Astrocyte of the spinal cord (primary cell): ENCODE data around the gene CPNE9.

Source experiments
- DNase-seq: peaks from one replicate; pipeline ENCODE4 v3.0.0; 2011; ENCODE audit warnings: low read depth, low spot score
- H3K4me3 ChIP-seq: 2 replicates; pipeline ENCODE4 v1.5.1; 2011; ENCODE audit warnings: low read depth, mild to moderate bottlenecking, low read length, moderate library complexity
- CTCF ChIP-seq: IDR thresholded peaks from 2 replicates; pipeline ENCODE4 v1.5.1; 2012; ENCODE audit warnings: low read depth, mild to moderate bottlenecking, low read length, inconsistent platforms
- in situ Hi-C: cut with HindIII; loops from 2 replicates; pipeline ENCODE4 v1.10.0; 2017; ENCODE audit warnings: low sequenced_read_pairs

Gene CPNE9

GRCh38 chr3:9691636-9692035 is 12.0 kb upstream of the CPNE9 start:
- in situ Hi-C loops: no loop called here
- no peak for DNase-seq
- no peak for TF ChIP-seq CTCF
- no peak overlapping the region for H3K4me3 ChIP-seq

- no peak for DNase-seq
- TF ChIP-seq CTCF: no peak
- in situ Hi-C loops: no loop called here
- no peak overlapping the region for H3K4me3 ChIP-seq
Observed at GRCh38 chr3:9692416-9692815, 11.2 kb upstream of the CPNE9 start.

- no peak overlapping the region for H3K4me3 ChIP-seq
- no peak for TF ChIP-seq CTCF
- in situ Hi-C loops: no loop called here
- no peak for DNase-seq
Observed at GRCh38 chr3:9695345-9695744, 8.3 kb upstream of the CPNE9 start.

- DNase-seq: no peak
- no peak for TF ChIP-seq CTCF
- in situ Hi-C loops: no loop called here
- no peak overlapping the region for H3K4me3 ChIP-seq
Observed at GRCh38 chr3:9695746-9696145, 7.9 kb upstream of the CPNE9 start.

GRCh38 chr3:9696480-9697220 is 7.0 kb upstream of the CPNE9 start:
- no peak overlapping the region for H3K4me3 ChIP-seq
- TF ChIP-seq CTCF: no peak
- no peak for DNase-seq
- in situ Hi-C loops: no loop called here

- no peak overlapping the region for H3K4me3 ChIP-seq
- in situ Hi-C loops: no loop called here
- TF ChIP-seq CTCF: no peak
- DNase-seq: no peak
Observed at GRCh38 chr3:9697892-9698291, 5.7 kb upstream of the CPNE9 start.
